Stimulated activated effector memory CD8-positive, alpha-beta T cell treated with anti-CD3 and anti-CD28 coated beads, Interleukin-12 subunit alpha, Interleukin-12 subunit beta, amount 100 ng/mL, for 72 hours (primary cell): ENCODE results near the gene RFX3.

Experiments used
- ATAC-seq: fragments of 150-1000 bp; cut with Tn5 transposase; 2 replicates; pipeline ENCODE4 v1.10.0; 2021
- DNase-seq, 2 donors: peaks; one replicate each; pipeline ENCODE4 v3.0.0; 2021 to 2022; ENCODE audit warnings: low spot score in 2 of 2
- H3K27ac Mint-ChIP-seq: one replicate; pipeline ENCODE4 v1.8.0; 2022; ENCODE audit warnings: mild to moderate bottlenecking, mixed read lengths
- H3K36me3 Mint-ChIP-seq: one replicate; pipeline ENCODE4 v1.8.0; 2022; ENCODE audit warnings: mild to moderate bottlenecking, mixed read lengths
- H3K4me1 Mint-ChIP-seq: one replicate; pipeline ENCODE4 v1.8.0; 2022; ENCODE audit warnings: mixed read lengths
- H3K4me3 Mint-ChIP-seq: one replicate; pipeline ENCODE4 v1.8.0; 2022; ENCODE audit warnings: mild to moderate bottlenecking, mixed read lengths
- H3K9me3 Mint-ChIP-seq: one replicate; pipeline ENCODE4 v1.8.0; 2022; ENCODE audit warnings: mixed read lengths

RFX3 gene

GRCh38 chr9:3474821-3475220, 51.0 kb downstream of the RFX3 start:
- peaks cover 54% of the 10 kb centered on the region for H3K4me1 Mint-ChIP-seq
- H3K9me3 Mint-ChIP-seq, result no peaks in the 10 kb centered on the region
- ATAC-seq (no peak), DNase-seq (no peak)
- peak overlapping the region; percentile 34 for H3K4me3 Mint-ChIP-seq
- peaks cover 6% of the 10 kb centered on the region for H3K36me3 Mint-ChIP-seq
- H3K27ac Mint-ChIP-seq, result peak overlapping the region; percentile 81

- Mint-ChIP-seq H3K27ac (no peak overlapping the region), H3K9me3 (no peaks in the 10 kb centered on the region), H3K4me1 (peaks cover 40% of the 10 kb centered on the region), H3K4me3 (no peak overlapping the region), H3K36me3 (peaks cover 6% of the 10 kb centered on the region)
- DNase-seq (no peak), ATAC-seq (peak; percentile 51)
Measured at GRCh38 chr9:3473405-3473804, 52.4 kb downstream of the RFX3 start.

DNA sequence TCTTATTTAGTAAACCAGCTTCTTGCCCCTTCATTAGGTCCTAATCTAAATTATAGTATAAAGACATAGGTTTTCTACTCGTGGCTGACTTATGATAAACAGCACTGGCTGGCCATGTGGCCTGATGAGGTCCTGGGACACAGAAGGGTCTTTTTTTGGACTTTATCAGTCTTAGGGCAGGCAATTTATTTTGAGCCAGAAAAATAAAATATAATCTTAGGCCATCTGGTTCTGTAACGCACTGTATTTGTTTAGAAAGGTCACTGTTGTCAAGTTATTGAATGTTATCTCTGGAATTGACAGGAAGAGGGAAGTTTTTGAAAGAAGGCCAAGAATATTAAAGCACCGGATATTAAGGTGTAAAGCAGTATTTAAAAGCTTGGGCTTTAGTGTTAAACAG, 53.9 kb downstream of the RFX3 start:
- DNase-seq (no peak), ATAC-seq (no peak)
- H3K4me1 Mint-ChIP-seq, result peaks cover 30% of the 10 kb centered on the region
- H3K9me3 Mint-ChIP-seq, result no peaks in the 10 kb centered on the region
- H3K36me3 Mint-ChIP-seq, result no peaks in the 10 kb centered on the region
- H3K27ac Mint-ChIP-seq, result no peak overlapping the region
- H3K4me3 Mint-ChIP-seq, result no peak overlapping the region

DNA sequence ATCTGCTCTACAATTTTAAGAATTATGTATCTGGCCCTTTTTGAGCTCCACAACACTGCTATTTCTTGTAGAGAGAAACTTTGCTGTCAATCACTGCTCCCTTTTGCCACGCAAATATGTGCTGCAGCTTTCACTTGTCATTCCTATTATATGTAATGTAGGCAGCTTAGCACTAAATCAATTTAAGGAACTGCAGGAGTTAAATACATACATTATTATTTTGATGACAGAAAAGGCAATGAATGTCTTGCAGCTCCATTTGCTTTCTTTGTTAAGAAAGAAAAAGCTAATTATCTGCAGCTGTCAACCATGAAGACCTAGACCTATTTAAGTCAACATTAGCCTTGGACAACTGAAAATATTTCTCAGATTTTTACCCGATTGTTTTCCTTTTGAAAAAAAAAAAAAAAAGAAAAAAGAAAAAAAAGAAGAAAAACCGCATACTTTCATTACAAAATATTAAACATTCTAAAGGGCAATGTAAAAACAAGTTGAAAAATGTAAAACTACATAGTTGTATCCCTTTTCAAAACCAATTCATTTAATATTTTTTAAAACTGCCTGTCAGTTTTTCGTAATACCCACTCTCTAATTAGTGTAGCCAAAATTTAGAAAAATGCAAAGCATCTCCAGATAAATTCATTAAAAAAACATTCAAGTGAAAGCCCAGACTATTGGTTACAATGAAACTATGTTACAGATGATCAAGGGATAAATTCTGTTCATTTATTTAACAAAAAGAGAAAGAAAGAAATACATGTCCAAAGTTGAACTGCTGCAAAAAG, 57.2 kb downstream of the RFX3 start:
- H3K27ac Mint-ChIP-seq, result no peak overlapping the region
- ATAC-seq, result no peak
- H3K9me3 Mint-ChIP-seq, result no peaks in the 10 kb centered on the region
- H3K4me3 Mint-ChIP-seq, result no peak overlapping the region
- no peak for DNase-seq
- H3K36me3 Mint-ChIP-seq, result no peaks in the 10 kb centered on the region
- peaks cover 5% of the 10 kb centered on the region for H3K4me1 Mint-ChIP-seq

DNA sequence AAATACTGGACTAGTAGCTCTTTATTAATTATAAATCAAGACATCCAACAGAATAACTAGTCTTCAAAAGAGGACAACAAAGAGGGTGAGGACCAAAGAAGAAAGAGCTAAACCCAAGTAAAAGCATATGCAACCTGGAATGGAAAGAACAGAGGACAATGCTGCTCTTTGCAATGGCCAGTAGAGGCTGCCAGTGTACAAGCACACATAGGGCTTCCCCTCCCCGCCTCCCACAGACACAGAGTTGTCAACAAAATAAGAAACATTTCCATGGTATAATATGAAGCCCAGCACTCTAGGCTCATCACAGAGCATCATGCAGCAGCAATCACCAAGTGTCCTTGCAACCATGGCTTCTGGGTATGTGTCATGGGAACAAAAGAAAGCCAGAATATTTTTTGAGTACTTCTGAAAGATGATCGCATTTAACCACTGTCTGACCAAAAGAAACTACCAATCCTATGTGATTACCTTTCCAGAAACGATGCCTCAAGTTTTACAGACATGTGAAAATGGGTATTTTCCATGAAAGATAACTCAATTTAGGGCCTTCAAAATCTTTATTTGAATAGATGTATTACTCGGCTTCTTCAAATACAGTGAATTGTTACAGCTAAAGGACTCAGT, 58.1 kb downstream of the RFX3 start:
- peak; percentile 97 for ATAC-seq
- peak in 1 of 2 donors; percentile 59 for DNase-seq
- Mint-ChIP-seq H3K9me3 (no peaks in the 10 kb centered on the region), H3K4me1 (peaks cover 5% of the 10 kb centered on the region), H3K27ac (no peak overlapping the region), H3K36me3 (no peaks in the 10 kb centered on the region), H3K4me3 (no peak overlapping the region)

- Mint-ChIP-seq H3K27ac (no peak overlapping the region), H3K4me1 (peaks cover 5% of the 10 kb centered on the region), H3K9me3 (no peaks in the 10 kb centered on the region), H3K4me3 (no peak overlapping the region), H3K36me3 (no peaks in the 10 kb centered on the region)
- no peak for DNase-seq
- ATAC-seq, result no peak
Measured at GRCh38 chr9:3464033-3464638, 61.7 kb downstream of the RFX3 start.

DNA sequence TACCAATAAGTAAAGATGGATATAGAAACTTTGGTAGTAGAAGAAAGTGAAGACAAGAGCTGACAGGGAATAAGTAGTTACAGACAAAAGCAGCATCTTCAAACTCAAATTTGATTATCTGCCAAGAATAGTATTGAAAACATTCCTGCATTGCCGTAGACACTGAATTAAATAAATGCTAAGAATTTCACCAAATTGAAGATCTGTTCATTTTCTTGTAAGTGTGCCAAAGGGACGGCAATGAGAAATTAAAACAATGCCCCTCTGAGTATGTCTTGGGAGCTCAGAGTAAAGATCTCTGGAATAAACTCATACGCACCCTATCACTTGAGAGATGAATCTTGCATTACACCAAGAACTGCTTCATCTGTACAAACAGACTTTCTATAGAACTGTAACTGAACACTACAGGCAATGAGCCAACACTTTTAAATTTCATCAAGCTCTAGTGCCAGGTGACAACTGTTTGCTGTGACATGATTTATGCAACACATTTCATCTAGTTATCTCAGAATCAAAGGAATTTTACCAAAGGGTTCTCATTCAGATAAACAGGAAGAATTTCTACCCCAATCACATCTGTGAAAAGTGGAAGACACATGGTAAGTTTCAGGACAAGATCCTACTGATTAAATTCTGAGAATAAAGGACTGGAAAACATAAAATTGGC, 66.9 kb downstream of the RFX3 start:
- H3K27ac Mint-ChIP-seq, result no peak overlapping the region
- no peak for ATAC-seq
- no peak overlapping the region for H3K4me3 Mint-ChIP-seq
- no peaks in the 10 kb centered on the region for H3K4me1 Mint-ChIP-seq
- H3K9me3 Mint-ChIP-seq, result no peaks in the 10 kb centered on the region
- H3K36me3 Mint-ChIP-seq, result no peaks in the 10 kb centered on the region
- DNase-seq, result no peak

DNA sequence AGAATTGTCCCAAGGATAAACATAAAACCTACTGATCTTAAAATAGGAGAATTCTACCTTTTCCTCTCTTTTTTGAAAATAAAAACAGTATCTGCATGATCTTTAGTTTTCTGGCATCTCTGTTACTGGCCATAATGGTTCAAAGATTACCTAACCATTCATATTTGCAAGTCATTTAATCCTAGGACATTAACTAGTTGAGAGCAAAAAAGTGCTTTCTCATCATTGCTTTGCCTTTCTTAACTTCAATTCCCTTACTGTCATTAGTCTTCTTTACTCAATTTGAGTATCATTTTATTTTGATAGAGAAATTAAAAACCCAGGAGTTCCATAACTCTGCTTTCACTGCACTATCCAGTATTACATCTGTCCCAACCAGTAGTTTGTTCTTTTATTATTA, 68.6 kb downstream of the RFX3 start:
- no peaks in the 10 kb centered on the region for H3K4me1 Mint-ChIP-seq
- H3K27ac Mint-ChIP-seq, result no peak overlapping the region
- no peak for ATAC-seq
- H3K4me3 Mint-ChIP-seq, result no peak overlapping the region
- H3K9me3 Mint-ChIP-seq, result no peaks in the 10 kb centered on the region
- no peaks in the 10 kb centered on the region for H3K36me3 Mint-ChIP-seq
- DNase-seq, result no peak

DNA sequence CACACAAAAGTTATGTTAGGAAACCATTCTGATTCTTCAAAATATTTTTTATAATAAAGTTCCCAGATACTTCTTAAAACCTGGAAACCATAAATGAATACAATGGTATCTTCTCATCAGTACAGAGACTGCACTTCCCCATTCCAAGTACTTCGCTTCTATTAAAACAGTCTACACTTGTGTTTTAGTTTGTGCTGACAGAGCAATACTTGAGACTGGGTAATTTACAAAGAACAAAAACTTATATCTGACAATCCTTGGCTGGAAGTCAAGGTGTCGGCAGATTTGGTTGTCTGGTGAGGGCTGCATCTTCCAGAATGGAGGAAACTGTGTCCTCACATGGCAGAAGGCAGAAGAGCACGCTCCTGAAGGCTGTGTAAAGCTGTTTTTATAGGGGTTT, 70.1 kb downstream of the RFX3 start:
- Mint-ChIP-seq H3K9me3 (no peaks in the 10 kb centered on the region), H3K27ac (no peak overlapping the region), H3K4me1 (no peaks in the 10 kb centered on the region), H3K36me3 (no peaks in the 10 kb centered on the region), H3K4me3 (no peak overlapping the region)
- ATAC-seq, result no peak
- no peak for DNase-seq

GRCh38 chr9:3455094-3455493, 70.7 kb downstream of the RFX3 start:
- no peaks in the 10 kb centered on the region for H3K9me3 Mint-ChIP-seq
- no peak overlapping the region for H3K27ac Mint-ChIP-seq
- H3K4me3 Mint-ChIP-seq, result no peak overlapping the region
- ATAC-seq (no peak), DNase-seq (no peak)
- H3K4me1 Mint-ChIP-seq, result no peaks in the 10 kb centered on the region
- H3K36me3 Mint-ChIP-seq, result no peaks in the 10 kb centered on the region

DNA sequence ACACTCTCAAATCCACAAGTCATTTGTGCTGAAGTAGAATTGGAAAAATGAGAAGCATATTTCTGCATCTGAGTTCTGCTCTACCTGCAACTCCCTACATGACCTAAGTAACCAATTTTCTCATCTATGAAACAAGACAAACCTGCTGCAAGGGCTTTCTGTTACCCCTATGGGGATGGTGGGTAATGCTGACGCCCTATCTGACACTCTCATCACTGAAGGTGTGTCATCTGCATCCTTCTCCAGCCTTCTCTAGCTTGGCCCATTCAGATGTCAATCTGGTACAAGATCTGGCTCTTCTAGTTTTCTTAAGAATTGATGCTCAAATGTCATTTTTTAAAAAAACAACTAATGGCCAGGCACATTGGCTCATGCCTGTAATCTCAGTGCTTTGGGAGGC, 73.8 kb downstream of the RFX3 start:
- H3K27ac Mint-ChIP-seq, result no peak overlapping the region

DNA sequence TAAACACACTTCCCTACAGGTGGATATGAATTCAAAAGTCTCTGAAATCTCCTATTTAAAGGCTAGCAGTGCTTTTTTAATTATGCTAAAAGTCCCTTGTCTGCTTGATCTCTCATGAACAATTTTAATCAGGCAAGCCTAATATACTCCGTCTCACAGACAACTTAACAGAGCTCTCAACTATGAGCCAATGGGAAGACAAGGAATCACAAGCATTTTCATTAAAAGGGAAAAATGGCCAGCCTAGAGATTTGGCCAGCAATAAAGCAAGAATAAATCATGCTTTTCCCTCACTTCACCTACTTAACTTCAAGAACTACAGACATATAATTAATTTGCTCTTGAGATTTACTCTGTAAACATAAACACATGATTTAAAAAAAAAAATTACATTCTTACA, 78.0 kb downstream of the RFX3 start:
- Mint-ChIP-seq H3K27ac (no peak overlapping the region), H3K36me3 (no peaks in the 10 kb centered on the region), H3K4me3 (no peak overlapping the region), H3K9me3 (no peaks in the 10 kb centered on the region), H3K4me1 (peaks cover 4% of the 10 kb centered on the region)
- ATAC-seq (no peak), DNase-seq (no peak)

More for the DNA sequence above, 73.8 kb downstream of the RFX3 start:
- DNase-seq (no peak), ATAC-seq (no peak)
- Mint-ChIP-seq H3K36me3 (no peaks in the 10 kb centered on the region), H3K4me3 (no peak overlapping the region), H3K9me3 (no peaks in the 10 kb centered on the region), H3K4me1 (peaks cover 4% of the 10 kb centered on the region)

DNA sequence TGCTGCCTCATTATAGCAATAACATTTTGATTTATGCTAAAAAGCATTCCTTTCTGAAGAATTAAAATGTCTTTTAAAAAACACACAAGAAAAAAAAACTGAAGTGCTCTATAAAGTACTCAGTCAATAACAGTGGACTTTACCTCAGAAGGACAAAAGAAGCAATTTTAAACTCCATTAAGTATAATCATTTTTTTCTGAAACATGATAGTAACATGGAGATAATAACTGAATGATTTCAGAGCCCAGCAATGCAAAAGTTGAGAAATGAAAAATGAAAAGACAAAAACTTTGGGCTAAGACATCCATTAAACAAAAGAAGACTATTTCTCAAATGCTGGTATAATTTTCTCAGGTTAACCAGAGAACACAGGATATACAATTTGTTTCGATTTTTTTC, 78.7 kb downstream of the RFX3 start:
- Mint-ChIP-seq H3K9me3 (no peaks in the 10 kb centered on the region), H3K36me3 (no peaks in the 10 kb centered on the region), H3K4me3 (no peak overlapping the region), H3K4me1 (peaks cover 4% of the 10 kb centered on the region), H3K27ac (no peak overlapping the region)
- DNase-seq, result no peak
- no peak for ATAC-seq

- ATAC-seq, result no peak
- Mint-ChIP-seq H3K4me3 (no peak overlapping the region), H3K36me3 (no peaks in the 10 kb centered on the region), H3K9me3 (no peaks in the 10 kb centered on the region), H3K27ac (no peak overlapping the region), H3K4me1 (peaks cover 4% of the 10 kb centered on the region)
- no peak for DNase-seq
Measured at GRCh38 chr9:3446313-3446712, 79.5 kb downstream of the RFX3 start.

DNA sequence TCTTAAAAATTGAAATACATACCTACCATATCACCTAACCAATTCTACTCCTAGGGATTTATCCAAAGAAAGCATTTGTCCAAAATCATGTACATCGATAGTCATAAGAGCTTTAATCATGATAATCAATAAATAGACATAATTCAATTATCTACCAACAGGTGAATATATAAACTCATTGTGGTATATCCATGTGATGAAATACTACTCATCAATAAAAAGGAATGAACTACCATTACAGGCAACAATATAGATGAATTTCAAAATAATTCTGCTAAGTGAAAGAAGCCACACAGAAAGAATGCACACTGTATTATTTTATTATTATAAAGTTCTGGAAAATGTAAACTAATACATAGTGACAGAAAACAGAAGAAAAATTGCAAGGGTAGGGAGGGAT, 81.8 kb downstream of the RFX3 start:
- Mint-ChIP-seq H3K4me1 (peaks cover 4% of the 10 kb centered on the region), H3K9me3 (no peaks in the 10 kb centered on the region), H3K4me3 (no peak overlapping the region), H3K27ac (no peak overlapping the region), H3K36me3 (no peaks in the 10 kb centered on the region)
- DNase-seq (no peak), ATAC-seq (no peak)
